ENCODE data around the gene SYT5. TPM values are rescaled to one million over a fixed set of nuclear protein-coding genes. Genes with fewer than 3 reads are reported as not detected.
A peak's percentile ranks its signal among the peaks of the same experiment; 100 is the strongest.

Gene SYT5
- total and polyA plus RNA-seq, 2 of the 13 experiments (the other 11 are each of a cell fraction or from before 2014, with no cell fraction given), result not detected

- POLR2A ChIA-PET, result interaction anchor here (0.8 to 6.1 kb wide), 4 partner anchors 9 to 62 kb away, joined by 3 to 28 read pairs (median 4); no protein-coding TSS in a partner anchor
- BruUV-seq (replicated peaks), result no TSS peak
- ATAC-seq (no peak), DNase-seq (ENCODE audit: low spot score) (no peak), FAIRE-seq (no peak)
- in situ Hi-C loops (cut with HindIII; ENCODE audit: extremely low pct_ligation_motif_present, low pct_unique_long_range_greater_than_20kb), result no loop called here
- H3K4me2 ChIP-seq (ENCODE audit: low read depth, low read length), result no peak overlapping the region
- H4K20me1 ChIP-seq (ENCODE audit: insufficient read depth, low read length), result no peaks in the 10 kb centered on the region
- intact Hi-C loops (cut with micrococcal nuclease; ENCODE audit: unreplicated experiment), result no loop called here
- no peaks in the 10 kb centered on the region for H3K4me1 ChIP-seq (ENCODE audit: insufficient read depth, low read length)
- peaks cover 10 to 32% of the 10 kb centered on the region in 2 experiments for H3K36me3 ChIP-seq (replicated peaks in 1 of 2; ENCODE audit: control insufficient read depth in 1 of 2, insufficient read depth in 2 of 2, low read length in 2 of 2)
- no peak overlapping the region for H3K9ac ChIP-seq (ENCODE audit: insufficient read depth, low read depth, low read length)
- no peak overlapping the region for H3K4me3 ChIP-seq (replicated peaks in 1 of 3; ENCODE audit: insufficient read depth in 1 of 3, low read depth in 2 of 3, low read length in 3 of 3)
- no peak overlapping the region for H3K27ac ChIP-seq (ENCODE audit: extremely low read length, insufficient read depth, low read length)
- H2AFZ ChIP-seq (ENCODE audit: low read length), result no peak overlapping the region
- CTCF ChIA-PET (ENCODE audit: low intra/inter-chr PET ratio, low total read pairs), result no interaction called here
- H3K9me3 ChIP-seq (ENCODE audit: low read length), result no peaks in the 10 kb centered on the region
- H3K79me2 ChIP-seq (ENCODE audit: insufficient read depth, low read length), result no peaks in the 10 kb centered on the region
- WGBS (ENCODE audit: low lambda C conversion rate), result 93% methylated on average over 11 of the region's 12 CpGs
- 0 out of 4 replicates have a peak, but pooled peaks of 1 of the 2 experiments have one; percentile 17 for TF ChIP-seq POLR2A (IDR thresholded peaks at IDR 0.05; ENCODE audit: insufficient read depth in 1 of 2, low read depth in 2 of 2, low read length in 2 of 2)
- TF ChIP-seq DDIT3 (CRISPR knock-in tag; IDR thresholded peaks at IDR 0.05), result no peak
- H3K27me3 ChIP-seq (ENCODE audit: control insufficient read depth in 1 of 2, insufficient read depth in 2 of 2, low read length in 2 of 2), result no peaks in the 10 kb centered on the region
Observed at GRCh38 chr19:55193481-55193880, 13.4 kb upstream of the SYT5 start.

- DNase-seq (ENCODE audit: low spot score), result no peak
- intact Hi-C loops (cut with micrococcal nuclease; ENCODE audit: unreplicated experiment), result no loop called here
- peak; percentile 14 for ATAC-seq
- no peaks in the 10 kb centered on the region for H3K9me3 ChIP-seq (ENCODE audit: low read length)
- H3K36me3 ChIP-seq (replicated peaks in 1 of 2; ENCODE audit: control insufficient read depth in 1 of 2, insufficient read depth in 2 of 2, low read length in 2 of 2), result peaks cover 1 to 2% of the 10 kb centered on the region in 2 experiments; a peak in 2 of 5 replicates
- H3K4me2 ChIP-seq (ENCODE audit: low read depth, low read length), result no peak overlapping the region
- POLR2A ChIA-PET, result interaction anchor here (1.5 kb wide), 1 partner anchor 18 kb away, joined by 4 read pairs; no protein-coding TSS in a partner anchor
- no peaks in the 10 kb centered on the region for H3K79me2 ChIP-seq (ENCODE audit: insufficient read depth, low read length)
- no peak overlapping the region for H2AFZ ChIP-seq (ENCODE audit: low read length)
- no peak overlapping the region for H3K9ac ChIP-seq (ENCODE audit: insufficient read depth, low read depth, low read length)
- H4K20me1 ChIP-seq (ENCODE audit: insufficient read depth, low read length), result no peaks in the 10 kb centered on the region
- FAIRE-seq, result no peak
- CTCF ChIA-PET (ENCODE audit: low intra/inter-chr PET ratio, low total read pairs), result no interaction called here
- no peaks in the 10 kb centered on the region for H3K4me1 ChIP-seq (ENCODE audit: insufficient read depth, low read length)
- BruUV-seq (replicated peaks), result no TSS peak
- no peak overlapping the region for H3K27ac ChIP-seq (ENCODE audit: extremely low read length, insufficient read depth, low read length)
- in situ Hi-C loops (cut with HindIII; ENCODE audit: extremely low pct_ligation_motif_present, low pct_unique_long_range_greater_than_20kb), result no loop called here
- no peaks in the 10 kb centered on the region for H3K27me3 ChIP-seq (ENCODE audit: control insufficient read depth in 1 of 2, insufficient read depth in 2 of 2, low read length in 2 of 2)
- WGBS (ENCODE audit: low lambda C conversion rate), result 87% methylated on average over 15 of the region's 15 CpGs
- no peak overlapping the region for H3K4me3 ChIP-seq (replicated peaks in 1 of 3; ENCODE audit: insufficient read depth in 1 of 3, low read depth in 2 of 3, low read length in 3 of 3)
- TF ChIP-seq TBX3 (IDR thresholded peaks at IDR 0.05; ENCODE audit: borderline replicate concordance), result no peak
- no peak for TF ChIP-seq ZNF260 (CRISPR knock-in tag; IDR thresholded peaks at IDR 0.05; ENCODE audit: borderline replicate concordance, low read depth)
- no peak for TF ChIP-seq ZNF891 (CRISPR knock-in tag; IDR thresholded peaks at IDR 0.05)
- TF ChIP-seq PRDM4 (CRISPR knock-in tag; IDR thresholded peaks at IDR 0.05; ENCODE audit: borderline replicate concordance), result no peak
- TF ChIP-seq GABPA (IDR thresholded peaks at IDR 0.05; ENCODE audit: low read depth, low read length), result no peak
- no peak for TF ChIP-seq GABPA (CRISPR knock-in tag; IDR thresholded peaks at IDR 0.05; ENCODE audit: low read depth)
- TF ChIP-seq KLF11 (CRISPR knock-in tag; IDR thresholded peaks at IDR 0.05), result no peak
- TF ChIP-seq NR1H2 (CRISPR knock-in tag; IDR thresholded peaks at IDR 0.05; ENCODE audit: borderline replicate concordance, low read depth), result no peak
- no peak for TF ChIP-seq MAX (IDR thresholded peaks at IDR 0.05)
- TF ChIP-seq ZBTB33 (CRISPR knock-in tag; IDR thresholded peaks at IDR 0.05), result peak; percentile 30; the same call in 1 of the 2 replicates
- TF ChIP-seq KLF12 (CRISPR knock-in tag; IDR thresholded peaks at IDR 0.05; ENCODE audit: borderline replicate concordance), result no peak
- TF ChIP-seq ZNF24 (IDR thresholded peaks at IDR 0.05), result no peak
- TF ChIP-seq PTBP1 (IDR thresholded peaks at IDR 0.05; ENCODE audit: low read depth, low read length, poor library complexity, severe bottlenecking), result no peak
Observed at GRCh38 chr19:55189403-55189835, 9.3 kb upstream of the SYT5 start.
